Ammon's horn (tissue), 1 donor: ENCODE results near the gene KRT5.
"Not testable (repeated sequence)": the region's sequence is repeated elsewhere in the genome, so short reads cannot be mapped to it uniquely, and the experiment has no call there.

ENCODE experiments used
- DNase-seq: peaks from one replicate; pipeline ENCODE4 v3.0.0-alpha.2; 2016; ENCODE audit warnings: low spot score

The KRT5 gene

GRCh38 chr12:52494100-52494499, 26.1 kb downstream of the KRT5 start:
- no peak for DNase-seq

DNA sequence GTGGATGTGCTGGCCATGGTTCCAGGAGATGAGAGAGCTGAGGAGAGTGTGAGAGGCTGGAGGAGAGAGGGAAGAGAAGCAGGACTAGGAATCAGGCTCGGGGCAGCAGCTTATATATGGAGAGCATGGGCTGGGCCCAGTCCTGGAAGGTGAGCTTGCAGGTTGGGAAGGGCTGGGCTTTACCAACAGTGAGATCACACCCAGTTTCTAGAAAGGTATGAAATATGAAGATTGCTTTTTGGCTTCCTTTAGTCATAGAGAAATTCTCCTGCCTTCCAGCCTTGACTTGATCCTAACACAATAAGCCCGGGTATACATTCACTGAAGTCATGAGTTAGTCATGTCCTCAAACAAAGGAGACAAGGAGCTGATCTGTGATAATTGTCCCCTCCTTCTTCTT, 27.0 kb downstream of the KRT5 start, which contains the start of gene KRT6A:
Gene KRT6A (minus strand): TSS at position 86 of the 400 bp plus-strand sequence. CDS start 69 bp downstream, at position 17.
- DNase-seq, result no peak

- DNase-seq, result not testable (repeated sequence)
Measured at GRCh38 chr12:52492405-52492804, 27.8 kb downstream of the KRT5 start.

- DNase-seq, result not testable (repeated sequence)
Measured at GRCh38 chr12:52491495-52491894, 28.7 kb downstream of the KRT5 start.

DNA sequence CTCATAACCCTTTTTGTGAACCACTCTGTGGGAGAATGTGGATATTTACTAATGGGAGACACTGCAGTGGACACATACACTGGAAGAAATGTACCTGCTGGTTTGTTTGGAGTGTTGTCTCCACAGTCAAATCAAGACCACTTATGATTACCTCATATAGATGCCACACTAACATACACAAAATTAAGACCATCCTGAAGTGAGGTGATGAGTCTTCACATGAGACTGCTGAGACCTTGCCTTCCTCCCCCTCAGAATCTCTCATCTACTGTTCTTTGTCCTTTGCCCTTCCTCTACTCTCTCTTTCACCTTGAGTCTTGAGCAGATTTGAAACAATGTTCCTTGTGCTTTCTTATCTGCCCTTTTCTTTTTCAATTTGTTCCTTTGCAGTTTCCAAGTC, 31.5 kb downstream of the KRT5 start:
- DNase-seq, result no peak

GRCh38 chr12:52487744-52488443, 32.3 kb downstream of the KRT5 start:
- DNase-seq, result not testable (repeated sequence)

DNA sequence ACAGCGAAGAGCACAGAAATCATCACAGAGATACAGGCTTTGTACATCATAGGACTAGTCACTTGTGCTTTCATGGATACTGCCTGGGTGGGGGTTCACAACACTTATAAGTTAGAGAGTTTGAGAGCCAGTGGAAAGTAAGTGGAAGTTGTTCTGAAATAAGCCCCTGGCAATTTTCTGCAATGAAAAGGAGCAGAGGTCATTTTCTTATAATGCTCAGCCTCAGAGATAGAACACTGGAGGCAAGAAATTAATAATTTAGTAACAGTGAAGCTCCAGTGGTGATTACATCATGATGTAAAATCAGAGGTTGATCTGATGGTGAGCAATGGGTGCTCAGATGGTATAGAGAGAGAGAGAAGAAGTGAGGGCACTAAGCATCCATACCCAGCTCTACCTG, 33.0 kb downstream of the KRT5 start:
- DNase-seq, result no peak

- no peak for DNase-seq
Measured at GRCh38 chr12:52486166-52487105, 33.8 kb downstream of the KRT5 start.

DNA sequence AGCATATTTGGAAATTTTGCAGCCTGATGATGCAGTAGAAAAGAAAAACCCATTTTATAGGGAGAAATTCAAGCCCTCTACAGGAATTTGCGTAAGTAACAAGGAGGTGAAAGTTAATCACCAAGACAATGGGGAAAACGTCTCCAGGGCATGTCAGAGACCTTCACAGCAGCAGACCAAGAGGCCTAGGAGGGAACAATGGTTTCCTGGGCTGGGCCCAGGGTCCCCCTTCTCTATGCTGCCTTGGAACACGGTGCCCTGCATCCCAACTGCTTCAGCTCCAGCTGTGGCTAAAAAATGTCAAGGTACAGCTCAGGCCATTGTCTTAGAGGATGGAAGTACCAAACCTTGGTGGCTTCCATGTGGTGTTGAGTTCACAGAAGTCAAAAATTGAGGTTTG, 40.1 kb downstream of the KRT5 start:
- no peak for DNase-seq

GRCh38 chr12:52477651-52478050, 42.5 kb downstream of the KRT5 start:
- no peak for DNase-seq

- no peak for DNase-seq
Measured at GRCh38 chr12:52474212-52474611, 46.0 kb downstream of the KRT5 start.

DNA sequence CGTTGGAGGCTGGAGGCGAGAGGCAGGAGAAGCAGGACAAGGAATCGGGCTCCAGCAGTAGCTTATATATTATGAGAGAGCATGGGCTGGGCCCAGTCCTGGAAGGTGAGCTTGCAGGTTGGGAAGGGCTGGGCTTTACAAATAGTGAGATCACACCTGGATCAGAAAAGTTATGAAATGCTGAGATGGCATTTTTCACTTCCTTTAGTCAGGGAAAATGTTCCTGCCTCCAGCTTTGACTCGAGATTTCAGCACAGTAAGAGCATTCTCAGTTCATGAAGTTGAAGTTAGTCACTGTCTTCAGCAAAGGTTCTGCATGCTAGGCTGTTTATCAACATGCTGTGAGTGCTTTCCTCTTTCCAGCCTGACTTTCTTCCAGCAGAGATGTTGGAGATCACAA, 46.4 kb downstream of the KRT5 start, which contains the start of gene KRT6C:
Gene KRT6C (minus strand): TSS at position 38 of the 400 bp plus-strand sequence. CDS start 68 bp downstream, outside the sequence.
- no peak for DNase-seq

GRCh38 chr12:52469853-52470252, 50.3 kb downstream of the KRT5 start:
- no peak for DNase-seq

DNA sequence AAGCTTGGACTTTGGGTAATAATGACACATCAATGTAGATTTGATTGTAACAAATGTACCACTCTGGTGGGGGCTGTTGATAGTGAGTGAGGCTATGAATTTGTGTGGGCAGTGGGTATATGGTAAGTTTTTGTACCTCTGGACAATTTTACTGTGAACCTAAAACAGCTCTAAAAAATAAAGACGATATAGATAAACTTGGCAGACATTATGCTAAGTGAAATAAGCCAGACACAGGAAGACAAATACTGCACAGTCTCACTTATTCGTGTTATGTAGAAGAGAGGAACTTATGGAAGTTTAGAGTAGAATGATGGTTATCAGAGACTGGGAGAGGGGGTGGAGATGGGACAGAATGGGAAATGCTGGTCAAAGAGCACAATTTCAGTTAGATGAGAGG, 55.3 kb downstream of the KRT5 start:
- no peak for DNase-seq
